ENCODE results near the gene ACOT7. TPM values are rescaled to one million over a fixed set of nuclear protein-coding genes. Genes with fewer than 3 reads are reported as not detected.
A peak's percentile ranks its signal among the peaks of the same experiment; 100 is the strongest.
"Not testable (repeated sequence)": the region's sequence is repeated elsewhere in the genome, so short reads cannot be mapped to it uniquely, and the experiment has no call there.

Gene ACOT7
- total RNA-seq, 2 donors from 2014 or later: 9.9 to 12.9 TPM

DNA sequence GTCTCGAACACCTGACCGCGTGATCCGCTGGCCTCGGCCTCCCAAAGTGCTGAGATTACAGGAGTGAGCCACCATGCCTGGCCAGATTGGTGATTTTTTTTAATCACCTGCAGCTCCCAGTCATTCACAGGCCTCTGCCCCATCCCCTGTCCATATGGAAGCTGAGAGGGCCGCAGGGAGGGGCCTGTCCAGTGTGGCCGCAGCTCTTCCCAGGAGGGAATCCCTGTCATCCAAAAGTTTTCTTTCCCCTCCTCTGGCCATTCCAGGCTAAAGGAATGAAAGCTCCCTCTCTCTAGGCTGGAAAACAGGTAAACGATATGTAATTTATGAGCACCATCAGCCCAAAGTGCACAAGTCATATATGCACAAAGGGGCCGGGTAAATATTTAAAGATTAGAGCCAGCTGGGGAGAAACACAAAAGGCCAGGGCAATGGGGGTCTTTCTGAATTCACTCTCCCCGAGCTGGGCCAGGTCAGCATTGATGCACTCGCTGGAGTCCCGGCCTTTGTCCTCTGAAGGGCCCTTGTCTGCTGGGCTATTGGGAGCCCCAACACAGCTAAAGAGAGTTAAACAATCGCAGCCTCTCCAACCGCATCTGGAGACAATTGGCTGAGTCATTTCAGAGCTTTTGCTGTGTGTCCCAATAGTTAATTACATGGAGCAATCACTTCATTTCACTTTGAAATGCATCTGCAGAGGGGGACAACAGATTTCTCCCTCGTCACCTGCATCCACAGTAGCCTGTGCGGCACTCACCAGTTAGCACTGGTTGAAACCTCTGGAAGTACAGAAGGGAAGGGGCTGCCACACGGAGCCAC lies 153.4 kb downstream of the ACOT7 start:
- ATAC-seq (no peak), DNase-seq (no peak)
- intact Hi-C loops (cut with DNase I): loop anchor here (5.0 to 10.0 kb wide), 6 partner anchors 33 to 188 kb away; partner anchors contain the start of genes RNF207 (in 1 of the 2) and RPL22 (in 1 of the 2)

DNA sequence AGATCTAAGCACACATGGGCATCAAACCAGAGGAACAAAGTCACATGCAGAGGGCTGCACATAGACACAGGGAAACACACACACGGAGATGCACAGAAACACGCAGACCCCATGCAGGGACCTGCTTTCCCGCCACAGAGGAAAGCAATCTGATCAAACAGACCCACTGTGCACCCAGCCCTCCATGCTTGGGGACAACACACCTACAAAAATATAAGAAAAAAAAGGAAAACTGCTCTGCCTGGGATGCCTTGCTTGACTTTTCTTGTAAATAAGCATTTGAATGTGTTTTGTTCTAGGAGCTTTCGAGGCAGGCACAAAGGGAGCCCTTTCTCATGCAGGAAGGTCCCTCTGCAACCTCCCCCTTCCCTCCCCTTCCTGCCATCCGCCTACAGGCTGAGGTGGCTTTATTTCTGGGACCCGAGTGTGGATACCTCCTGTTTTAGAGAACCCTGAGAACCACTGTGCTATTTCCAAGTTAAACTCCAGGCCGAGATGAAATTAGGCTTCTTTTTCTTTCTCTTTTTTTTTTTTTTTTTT lies 154.3 kb downstream of the ACOT7 start:
- intact Hi-C loops (cut with DNase I): loop anchor here in 1 of 2 donors (5.0 kb wide), 1 partner anchor 42 kb away; the partner anchor contains the start of gene RPL22
- DNase-seq: no peak
- ATAC-seq: no peak

DNA sequence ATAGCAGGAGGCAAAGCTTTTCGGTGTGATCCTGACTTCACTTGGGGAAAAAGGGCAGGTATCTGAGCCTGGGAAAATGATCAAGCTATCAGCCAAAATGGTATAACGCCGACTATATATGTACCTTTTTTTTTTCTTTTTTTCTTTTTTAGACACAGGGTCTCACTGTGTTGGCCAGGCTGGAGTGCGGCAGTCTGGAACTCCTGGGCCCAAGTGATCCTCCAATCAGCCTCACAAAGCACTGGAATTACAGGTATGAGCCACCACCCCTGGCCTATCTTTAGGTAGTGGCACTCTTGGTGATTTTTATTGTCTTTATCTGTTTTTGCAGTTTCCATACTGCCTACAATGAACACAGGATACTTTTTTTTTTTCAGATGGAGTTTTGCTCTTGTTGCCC lies 156.5 kb downstream of the ACOT7 start:
- ATAC-seq: no peak
- intact Hi-C loops (cut with DNase I): loop anchor here in 1 of 2 donors (5.0 kb wide), 1 partner anchor 40 kb away; the partner anchor contains the start of gene RPL22
- DNase-seq: no peak

DNA sequence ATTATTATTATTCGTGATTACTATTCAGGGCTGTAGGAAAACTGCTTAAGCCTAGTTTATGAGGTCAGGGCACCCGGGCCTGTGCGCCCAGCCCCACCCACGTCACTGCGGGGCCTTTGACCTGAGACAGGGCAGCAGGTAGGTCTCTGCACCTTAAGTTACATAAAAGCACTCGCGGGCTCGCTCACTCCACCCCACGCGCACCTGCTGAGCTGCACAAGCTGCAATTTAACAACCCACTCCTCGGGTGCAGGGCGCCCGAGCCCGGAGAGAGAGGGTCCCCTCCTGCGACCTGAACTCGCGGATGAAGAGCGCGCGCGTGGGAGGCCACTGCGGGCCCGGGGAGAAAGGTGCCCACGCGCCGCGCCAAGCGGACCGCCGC lies 158.3 kb downstream of the ACOT7 start:
- ATAC-seq (no peak), DNase-seq (no peak)
- intact Hi-C loops (cut with DNase I): loop anchor here in 1 of 2 donors (5.0 kb wide), 1 partner anchor 38 kb away; the partner anchor contains the start of gene RPL22

DNA sequence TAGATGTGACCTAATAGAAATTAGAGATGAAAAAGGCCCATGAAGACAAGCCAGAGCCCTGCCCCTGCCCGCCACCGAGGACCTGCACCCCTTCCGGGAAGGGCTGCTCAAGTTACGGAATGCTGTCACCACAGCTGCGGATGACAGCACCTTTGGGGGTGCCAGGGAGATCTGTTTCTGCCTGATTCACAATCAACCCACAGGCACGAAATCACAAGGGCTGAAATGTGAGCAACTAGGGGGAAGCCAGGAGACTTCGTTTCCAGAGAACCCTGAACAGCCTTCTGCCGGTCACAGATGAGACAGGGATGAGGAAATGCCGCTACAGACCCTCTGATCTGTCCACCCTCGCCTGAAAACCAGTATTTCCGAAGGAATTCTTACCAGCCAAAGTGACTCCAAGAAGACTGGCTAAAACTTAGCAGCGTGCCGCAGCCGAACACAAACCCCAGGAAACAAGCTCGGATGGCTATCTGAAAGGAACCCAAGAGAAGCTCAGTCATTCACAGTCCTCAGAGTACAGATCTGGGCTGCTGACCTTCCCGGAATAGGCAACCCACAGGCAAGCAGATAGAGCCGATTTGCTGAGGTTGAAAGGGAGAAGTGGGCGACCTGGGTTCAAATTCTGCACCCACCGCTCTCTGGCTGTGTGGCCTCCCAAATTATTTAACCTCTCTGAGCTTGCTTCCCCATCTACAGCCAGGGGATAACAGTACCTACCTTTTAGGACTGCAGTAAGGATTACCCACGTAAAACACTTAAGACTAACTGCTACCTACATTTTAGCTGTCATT lies 158.9 kb downstream of the ACOT7 start:
- ATAC-seq (no peak), DNase-seq (no peak)
- intact Hi-C loops (cut with DNase I): loop anchor here in 1 of 2 donors (5.0 kb wide), 1 partner anchor 37 kb away; the partner anchor contains the start of gene RPL22

DNA sequence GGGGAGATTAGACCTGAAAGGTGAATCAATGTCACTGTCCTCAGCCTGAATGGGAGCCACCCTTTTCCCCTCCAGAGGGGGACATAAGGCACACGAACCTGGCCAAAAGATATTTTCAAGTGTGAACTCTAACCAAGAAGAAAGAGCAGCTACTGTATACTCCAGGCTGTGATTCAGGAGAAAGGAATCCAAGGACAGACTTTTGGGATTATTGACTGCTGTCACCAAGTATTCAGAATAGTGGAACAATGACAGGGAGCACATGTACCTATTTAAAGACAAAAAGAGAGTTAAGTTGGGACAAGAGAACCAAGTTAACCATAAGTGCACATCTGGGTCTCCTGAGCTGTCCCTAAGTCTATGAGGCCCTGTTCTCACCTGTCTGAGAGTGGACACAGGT lies 160.2 kb downstream of the ACOT7 start:
- no peak for DNase-seq
- intact Hi-C loops (cut with DNase I): no loop called here
- ATAC-seq: no peak

DNA sequence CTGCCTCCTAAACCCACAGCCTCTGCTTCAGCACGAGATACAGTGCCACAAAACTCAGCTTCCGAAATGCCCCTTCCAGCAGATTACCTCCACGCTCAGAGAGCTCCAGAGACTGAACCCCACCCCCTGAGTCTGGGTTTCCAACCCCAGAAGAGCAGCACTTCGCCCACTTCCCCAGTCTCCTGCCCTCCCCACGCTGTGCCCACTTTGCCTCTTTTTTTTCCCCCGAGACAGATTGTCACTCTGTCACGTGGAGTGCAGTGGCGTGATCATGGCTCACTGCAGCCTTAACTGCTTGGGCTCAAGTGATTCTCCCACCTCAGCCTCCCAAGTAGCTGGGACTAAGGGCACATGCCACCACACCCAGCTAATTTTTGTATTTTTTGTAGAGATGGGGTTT lies 167.9 kb downstream of the ACOT7 start:
- DNase-seq: no peak
- ATAC-seq: no peak
- intact Hi-C loops (cut with DNase I): no loop called here

DNA sequence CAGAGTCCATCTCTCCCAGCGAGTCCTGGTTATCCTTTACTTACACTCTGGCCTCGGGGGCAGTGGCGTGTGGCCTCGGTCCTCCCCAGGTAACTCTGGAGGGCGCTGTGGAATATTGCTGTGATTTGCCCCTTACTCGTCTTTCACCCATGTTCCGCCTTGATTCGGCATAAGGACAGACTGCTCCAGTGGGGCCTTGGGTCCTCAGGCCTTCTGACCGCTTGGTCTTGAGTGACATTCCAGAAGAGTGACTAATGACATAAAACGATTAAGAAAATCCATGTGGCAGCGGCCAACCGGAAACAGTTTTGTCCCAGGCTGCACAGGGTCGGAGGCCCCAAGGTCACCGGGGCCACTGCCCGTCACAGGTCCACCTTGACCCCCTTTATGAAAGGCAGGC lies 168.8 kb downstream of the ACOT7 start:
- ATAC-seq: peak in 1 of 2 donors; percentile 9
- intact Hi-C loops (cut with DNase I): no loop called here
- DNase-seq: no peak

DNA sequence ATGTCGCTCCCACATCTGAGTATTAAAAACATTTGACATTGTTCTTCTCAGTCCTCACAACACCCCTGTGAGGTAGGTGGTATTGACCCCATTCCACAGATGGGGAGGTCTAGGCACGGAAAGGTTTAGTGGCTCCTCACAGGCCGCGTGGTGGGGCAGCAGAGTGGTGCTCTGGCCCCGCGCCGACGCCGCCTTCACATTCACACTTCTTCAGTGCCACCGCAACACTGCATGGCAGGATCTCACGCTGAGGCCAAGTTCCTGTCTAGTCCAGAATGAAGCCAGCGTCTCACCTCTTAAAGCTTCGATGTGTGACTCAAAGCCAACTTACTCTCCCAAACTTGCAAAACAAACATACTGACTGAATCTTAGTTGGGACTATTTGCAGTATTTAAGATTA lies 169.9 kb downstream of the ACOT7 start:
- ATAC-seq: peak; percentile 77 to 82
- intact Hi-C loops (cut with DNase I): no loop called here

DNA sequence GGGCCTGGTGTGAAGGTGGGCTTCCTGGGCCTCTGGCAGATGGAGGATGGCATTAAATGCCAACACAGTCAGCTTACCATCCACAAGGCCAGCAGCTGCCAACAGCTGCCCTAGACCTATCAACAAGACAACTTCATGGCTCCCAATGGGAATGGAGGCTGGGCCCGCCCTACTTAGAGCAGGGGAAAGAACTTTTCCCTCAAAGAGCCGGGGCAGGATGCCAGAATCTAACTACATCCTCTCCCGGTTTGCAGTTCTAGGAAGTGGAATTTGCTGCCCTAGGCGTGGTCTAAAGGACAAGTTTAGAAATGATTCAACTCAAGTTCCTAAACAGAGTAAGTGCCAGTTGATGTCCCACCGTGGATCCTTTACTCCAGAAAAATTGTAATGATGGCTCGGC lies 170.9 kb downstream of the ACOT7 start:
- DNase-seq (peak; percentile 90), ATAC-seq (peak; percentile 77 to 78)
- intact Hi-C loops (cut with DNase I): no loop called here

More for the DNA sequence above, 169.9 kb downstream of the ACOT7 start:
- DNase-seq: peak; percentile 65

DNA sequence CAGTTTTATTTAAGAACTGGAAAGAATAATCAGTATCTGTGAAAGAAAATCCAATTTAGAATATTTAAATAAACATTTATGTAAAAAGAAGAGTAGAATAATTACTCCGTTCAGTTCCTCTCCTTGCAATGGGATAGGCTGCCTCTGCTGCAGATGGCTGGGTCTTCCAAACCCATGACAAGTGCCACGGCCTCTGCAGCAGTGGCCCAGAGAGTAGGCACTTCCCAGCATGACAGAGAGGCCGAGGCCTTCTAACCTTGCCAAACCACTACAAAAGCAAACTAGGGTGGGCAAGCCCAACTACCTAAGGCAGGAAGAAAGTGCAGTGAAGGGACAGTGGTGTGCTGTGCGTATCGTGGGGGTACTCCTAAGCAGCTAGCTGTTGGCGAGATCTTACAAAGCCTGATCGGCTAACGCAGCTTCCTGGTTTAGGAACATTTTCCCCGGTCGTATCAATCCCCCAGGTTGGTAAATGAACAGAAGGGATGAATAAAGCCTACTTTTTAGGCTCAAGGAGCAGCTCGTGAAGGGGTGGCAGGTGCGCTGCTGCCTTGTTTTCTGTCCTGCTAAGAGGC lies 172.3 kb downstream of the ACOT7 start:
- intact Hi-C loops (cut with DNase I): no loop called here
- ATAC-seq (no peak), DNase-seq (no peak)

DNA sequence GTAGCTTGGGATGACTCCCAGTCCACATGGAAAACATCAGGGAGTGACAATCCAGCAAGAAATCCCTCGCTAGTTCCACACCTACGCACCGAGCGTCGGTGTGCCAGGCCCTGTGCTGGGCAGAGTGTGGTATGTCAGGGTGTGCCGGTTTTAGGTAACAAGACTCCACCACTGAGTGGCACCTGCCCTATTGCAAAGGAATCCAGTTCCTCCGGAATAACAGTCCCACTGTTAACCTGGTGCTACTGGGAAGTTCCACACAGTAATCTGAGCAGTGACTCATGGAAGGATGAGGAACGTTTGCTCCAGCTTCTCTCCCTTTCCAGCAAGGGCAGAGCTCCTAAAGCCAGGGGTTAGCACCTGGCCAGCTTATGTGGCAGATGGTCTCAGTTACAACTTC lies 173.3 kb downstream of the ACOT7 start:
- intact Hi-C loops (cut with DNase I): no loop called here
- DNase-seq (no peak), ATAC-seq (no peak)

DNA sequence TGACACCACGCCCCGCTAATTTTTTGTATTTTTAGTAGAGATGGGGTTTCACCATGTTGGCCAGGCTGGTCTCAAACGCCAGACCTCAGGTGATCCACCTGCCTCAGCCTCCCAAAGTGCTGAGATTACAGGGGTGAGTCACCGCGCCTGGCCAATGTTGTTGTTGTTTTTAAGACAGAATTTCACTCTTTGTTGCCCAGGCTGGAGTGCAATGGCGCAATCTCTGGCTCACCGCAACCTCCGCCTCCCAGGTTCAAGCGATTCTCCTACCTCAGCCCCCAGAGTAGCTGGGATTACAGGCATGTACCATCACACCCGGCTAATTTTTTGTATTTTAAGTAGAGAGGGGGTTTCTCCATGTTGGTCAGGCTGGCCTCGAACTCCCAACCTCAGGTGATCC lies 173.9 kb downstream of the ACOT7 start:
- ATAC-seq; intact Hi-C loops (cut with DNase I); DNase-seq: not testable (repeated sequence)

DNA sequence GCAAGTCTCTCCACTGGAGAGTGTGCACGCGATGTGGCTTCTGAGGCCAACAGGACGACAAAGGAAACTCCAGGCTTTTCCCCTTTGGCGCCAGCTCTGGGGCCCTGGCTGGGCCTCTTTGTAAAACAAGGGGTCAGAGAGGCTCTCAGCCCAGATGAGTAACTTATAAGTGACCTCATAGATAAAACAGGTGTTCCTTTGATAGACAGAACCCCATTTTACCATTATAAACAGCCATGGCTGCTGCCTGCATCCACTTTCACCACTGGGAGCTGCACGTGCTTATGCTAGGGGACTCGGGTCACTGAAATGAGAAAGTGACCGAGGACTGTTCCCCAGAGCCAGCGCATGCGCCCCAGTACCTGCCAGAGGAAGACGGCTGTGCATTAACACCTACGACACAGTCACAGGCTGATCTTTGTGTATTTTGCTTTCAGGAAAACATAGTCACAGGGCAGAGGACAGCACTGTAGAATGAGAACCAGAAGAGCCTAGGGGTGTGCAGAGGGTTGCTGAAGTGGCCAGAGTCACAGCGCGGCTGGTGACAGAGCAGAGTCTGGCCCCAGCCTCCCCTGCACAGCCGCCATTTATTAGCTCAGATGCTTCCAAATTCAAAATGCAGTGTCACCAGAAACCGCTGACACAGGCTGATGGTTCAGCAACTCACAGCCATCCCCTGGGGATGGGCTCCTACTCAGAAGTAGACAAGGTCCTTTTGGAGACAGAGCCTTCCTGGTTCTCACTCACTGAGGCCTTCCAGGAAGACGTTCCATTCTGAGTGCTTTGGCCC lies 175.0 kb downstream of the ACOT7 start:
- intact Hi-C loops (cut with DNase I): no loop called here
- no peak for DNase-seq

More for the DNA sequence above, 175.0 kb downstream of the ACOT7 start:
- ATAC-seq: no peak

Small RNA genes within 50 kb of the gene (microRNA-seq; reads per million reads assigned to microRNA genes)
- gene MIR4252: 0 reads per million in 2 donors

Other genes starting within 250 kb of the ACOT7 start
- gene CHD5, start 213.4 kb downstream of the ACOT7 start, total RNA-seq: under 1 TPM; 0.12 to 0.39 TPM
- 100 to 1,000 TPM; 264 to 275 TPM for gene RPL22, start 194.2 kb downstream of the ACOT7 start, total RNA-seq
- 10 to 100 TPM; 35.8 to 38.3 TPM for gene RNF207, start 187.6 kb downstream of the ACOT7 start, total RNA-seq
- gene ICMT, start 157.8 kb downstream of the ACOT7 start, total RNA-seq: 10 to 100 TPM; 56.9 to 61.1 TPM
- not detected for gene HES3, start 149.6 kb downstream of the ACOT7 start, total RNA-seq
- gene GPR153, start 132.7 kb downstream of the ACOT7 start, total RNA-seq: 10 to 100 TPM in 1 of 2 donors, 1 to 10 TPM in 1; 9.7 to 10.5 TPM
- under 1 TPM in 1 of 2 donors, not detected in 1; 0.37 TPM for gene HES2, start 26.2 kb upstream of the ACOT7 start, total RNA-seq
- gene ESPN, start 31.0 kb upstream of the ACOT7 start, total RNA-seq: under 1 TPM; 0.42 to 0.44 TPM
- gene TNFRSF25, start 72.4 kb upstream of the ACOT7 start, total RNA-seq: 1 to 10 TPM; 5.5 to 5.9 TPM
- gene PLEKHG5, start 97.9 kb upstream of the ACOT7 start, total RNA-seq: 10 to 100 TPM; 10.7 to 11.8 TPM
- 10 to 100 TPM; 12.0 to 16.5 TPM for gene NOL9, start 160.7 kb upstream of the ACOT7 start, total RNA-seq
- gene TAS1R1, start 161.5 kb upstream of the ACOT7 start, total RNA-seq: not detected
- gene ZBTB48, start 186.2 kb upstream of the ACOT7 start, total RNA-seq: 10 to 100 TPM; 11.5 to 14.3 TPM
- 10 to 100 TPM; 43.9 to 75.8 TPM for gene KLHL21, start 209.1 kb upstream of the ACOT7 start, total RNA-seq
- 1 to 10 TPM; 7.8 to 9.0 TPM for gene PHF13, start 220.0 kb upstream of the ACOT7 start, total RNA-seq
- 10 to 100 TPM in 1 of 2 donors, 1 to 10 TPM in 1; 8.9 to 14.6 TPM for gene THAP3, start 231.1 kb upstream of the ACOT7 start, total RNA-seq